KG1 (cell line): Measurements from ENCODE around the gene WNT7B.

Experiments
- DNase-seq: peaks from one replicate; lab custom pipeline; 2025; lab: John Stamatoyannopoulos, UW

WNT7B gene

GRCh38 chr22:45995405-45996101 lies 18.6 kb upstream of the WNT7B start:
- no peak for DNase-seq

- DNase-seq = peak; percentile 34
Observed at GRCh38 chr22:45994491-45995404, 17.8 kb upstream of the WNT7B start.

GRCh38 chr22:45993841-45994240 lies 16.9 kb upstream of the WNT7B start:
- DNase-seq = no peak

- DNase-seq = no peak
Observed at GRCh38 chr22:45993143-45993692, 16.3 kb upstream of the WNT7B start.

- no peak for DNase-seq
Observed at GRCh38 chr22:45992737-45993136, 15.8 kb upstream of the WNT7B start.

- DNase-seq = no peak
Observed at GRCh38 chr22:45991098-45991497, 14.1 kb upstream of the WNT7B start.

GRCh38 chr22:45987136-45987861 lies 10.3 kb upstream of the WNT7B start:
- DNase-seq = no peak

GRCh38 chr22:45984316-45984916 lies 7.5 kb upstream of the WNT7B start:
- no peak for DNase-seq

- DNase-seq = no peak
Observed at GRCh38 chr22:45983797-45984196, 6.8 kb upstream of the WNT7B start.

GRCh38 chr22:45980761-45981160 lies 3.8 kb upstream of the WNT7B start:
- DNase-seq = no peak

- no peak for DNase-seq
Observed at GRCh38 chr22:45980268-45980570, 3.3 kb upstream of the WNT7B start.

GRCh38 chr22:45978275-45978713 lies 1.3 kb upstream of the WNT7B start:
- no peak for DNase-seq

- no peak for DNase-seq
Observed at GRCh38 chr22:45977551-45978274, 751 bp upstream of the WNT7B start.

- no peak for DNase-seq
Observed at GRCh38 chr22:45976254-45977002, 534 bp downstream of the WNT7B start.

GRCh38 chr22:45975164-45976161 lies 1.5 kb downstream of the WNT7B start:
- DNase-seq = no peak

- DNase-seq = no peak
Observed at GRCh38 chr22:45974498-45974897, 2.5 kb downstream of the WNT7B start.

GRCh38 chr22:45972889-45973253 lies 4.1 kb downstream of the WNT7B start:
- no peak for DNase-seq

- DNase-seq = no peak
Observed at GRCh38 chr22:45972091-45972888, 4.7 kb downstream of the WNT7B start.
